T-helper 1 cell treated with Interleukin-12 subunit alpha and Interleukin-12 subunit beta and Interleukin-4 antibody, amounts not matched to agents 30 ng/mL and 1 ng/mL, for 36 hours (primary cell): ENCODE results near the gene SGMS1. TPM values are rescaled to one million over a fixed set of nuclear protein-coding genes. Genes with fewer than 3 reads are reported as not detected.
"Not testable (repeated sequence)": the region's sequence is repeated elsewhere in the genome, so short reads cannot be mapped to it uniquely, and the experiment has no call there.

Experiments
- intact Hi-C: fragments of 100-400 bp; cut with micrococcal nuclease; formaldehyde crosslinking; loops from one replicate; pipeline ENCODE4 v1.15.1; 2024
- total RNA-seq: library from RNA; stranded (reverse); gene quantifications from 2 replicates; pipeline ENCODE4 v1.2.3, GENCODE V29; 2022

The SGMS1 gene
- total RNA-seq, 1 donor from 2014 or later = 24.4 TPM

DNA sequence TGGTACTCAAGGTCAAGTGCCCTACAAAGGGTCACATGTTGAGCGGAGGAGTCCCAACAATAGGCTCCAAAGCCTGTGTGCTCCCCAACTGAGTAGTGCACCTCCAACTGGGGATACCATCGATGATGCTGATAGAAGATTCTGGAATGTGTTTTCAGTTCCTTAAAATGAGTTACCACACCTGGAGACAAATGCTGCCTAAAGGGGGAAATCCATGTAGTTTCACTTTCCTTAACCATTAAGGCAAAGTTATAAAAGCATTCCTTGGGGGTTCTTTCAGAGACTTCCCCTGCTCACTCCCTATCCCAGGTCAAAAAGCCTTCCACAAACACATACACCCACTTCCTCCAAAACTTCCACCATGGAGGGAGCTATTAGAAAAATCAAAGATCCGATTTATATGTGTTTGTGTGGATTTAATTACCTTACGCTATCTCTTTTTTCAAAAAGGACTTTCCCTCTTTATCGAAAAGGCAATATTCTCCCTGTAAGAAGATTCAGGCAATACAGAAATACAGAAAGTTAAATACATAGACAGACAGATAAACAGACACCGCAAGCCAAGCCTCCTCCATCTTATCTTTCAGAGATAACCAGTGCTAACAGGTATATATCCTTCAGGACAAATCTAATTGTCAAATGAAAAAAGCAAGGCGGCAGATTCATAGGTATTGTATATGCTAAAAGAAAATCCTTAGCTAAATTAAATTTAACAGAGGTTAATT is 236.6 kb downstream of the SGMS1 start:
- intact Hi-C loops = no loop called here

GRCh38 chr10:50385624-50386023 is 238.1 kb downstream of the SGMS1 start:
- intact Hi-C loops = no loop called here

DNA sequence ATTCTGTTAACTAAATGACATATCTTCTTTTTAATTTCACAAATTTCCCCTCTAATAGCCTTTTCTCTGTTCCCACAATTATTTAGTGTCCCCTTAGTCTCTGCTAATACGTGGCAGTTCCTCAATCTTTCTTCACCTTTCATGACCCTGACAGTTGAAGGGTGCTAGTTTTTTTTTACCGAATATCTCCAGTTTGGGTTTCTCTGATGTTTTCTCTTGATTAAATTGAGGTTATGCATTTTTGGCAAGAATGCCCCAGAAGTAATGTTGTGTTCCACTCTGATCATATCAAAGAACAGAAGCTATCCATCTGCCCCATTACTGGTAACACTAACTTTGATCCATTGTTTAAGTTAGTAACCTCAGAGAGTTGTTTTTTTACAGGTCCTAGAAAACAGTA is 238.9 kb downstream of the SGMS1 start:
- intact Hi-C loops = no loop called here

GRCh38 chr10:50384238-50384637 is 239.5 kb downstream of the SGMS1 start:
- intact Hi-C loops = no loop called here

- intact Hi-C loops = no loop called here
These were observed 241.2 kb downstream of the SGMS1 start for GRCh38 chr10:50382576-50383023.

GRCh38 chr10:50381642-50382041 is 242.1 kb downstream of the SGMS1 start:
- intact Hi-C loops = no loop called here

GRCh38 chr10:50379616-50380015 is 244.1 kb downstream of the SGMS1 start:
- intact Hi-C loops = no loop called here

- intact Hi-C loops = no loop called here
These were observed 248.0 kb downstream of the SGMS1 start for GRCh38 chr10:50375745-50376144.

DNA sequence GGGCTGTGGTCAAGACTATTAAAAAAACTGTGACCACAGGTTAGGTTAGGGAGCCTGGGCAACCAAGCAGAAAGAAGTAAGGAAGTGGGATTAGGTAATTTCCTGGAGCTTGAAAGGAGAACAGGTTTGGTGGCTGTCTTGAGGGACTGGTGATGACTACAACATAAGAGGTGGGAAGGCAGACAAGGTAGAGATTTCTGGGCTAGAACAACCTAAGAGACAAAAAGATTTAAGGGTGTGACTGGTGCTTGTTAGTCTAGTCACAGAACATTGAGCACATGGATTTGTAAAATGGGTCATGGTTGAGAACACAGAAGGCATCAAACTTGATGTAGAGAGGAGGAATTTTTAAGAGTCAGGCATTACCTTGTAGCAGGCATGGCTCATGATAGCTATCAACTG is 248.7 kb downstream of the SGMS1 start:
- intact Hi-C loops = no loop called here

GRCh38 chr10:50373821-50374501 is 249.8 kb downstream of the SGMS1 start:
- intact Hi-C loops = no loop called here

- intact Hi-C loops = no loop called here
These were observed 253.8 kb downstream of the SGMS1 start for GRCh38 chr10:50369931-50370330.

DNA sequence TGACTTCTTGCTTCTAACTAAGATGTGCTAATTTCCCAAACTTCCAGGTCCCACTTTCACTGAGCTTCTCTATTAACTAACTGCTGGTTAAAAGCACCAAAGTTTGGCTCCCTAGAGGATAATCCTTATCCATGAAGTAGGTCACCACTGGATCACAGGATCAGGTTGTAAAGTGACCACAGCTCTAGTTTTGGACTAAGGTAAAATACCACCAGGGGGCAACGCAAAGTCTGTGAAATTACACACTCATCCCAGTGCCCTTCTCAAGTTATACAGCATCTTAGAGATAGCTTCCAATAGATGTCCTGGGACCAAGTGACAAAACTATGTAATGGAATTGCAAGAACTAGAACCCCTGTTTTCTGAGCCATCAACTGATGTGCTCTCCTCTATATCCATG is 256.0 kb downstream of the SGMS1 start:
- intact Hi-C loops = loop anchor here (1.0 kb wide), 2 partner anchors 54 to 286 kb away; no protein-coding TSS in a partner anchor

- intact Hi-C loops = not testable (repeated sequence)
These were observed 257.3 kb downstream of the SGMS1 start for GRCh38 chr10:50366421-50366820.

DNA sequence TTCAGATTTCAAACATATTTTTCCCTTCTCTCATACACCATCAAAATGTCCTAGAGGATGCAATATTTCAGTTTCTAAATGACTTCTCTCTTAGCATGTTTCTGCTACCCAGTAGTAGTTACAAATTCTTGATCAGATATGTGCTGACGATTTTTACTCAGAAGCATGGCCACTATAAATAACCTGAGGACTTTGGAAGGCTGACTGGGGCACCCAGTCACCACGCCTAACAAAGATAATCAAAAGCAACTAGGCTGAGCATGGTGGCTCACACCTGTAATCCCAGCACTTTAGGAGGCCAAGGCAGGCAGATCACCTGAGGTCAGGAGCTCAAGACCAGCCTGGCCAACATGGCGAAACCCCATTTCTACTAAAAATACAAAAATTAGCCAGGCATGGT is 259.0 kb downstream of the SGMS1 start:
- intact Hi-C loops = not testable (repeated sequence)

GRCh38 chr10:50362547-50363125 is 261.1 kb downstream of the SGMS1 start:
- intact Hi-C loops = no loop called here

DNA sequence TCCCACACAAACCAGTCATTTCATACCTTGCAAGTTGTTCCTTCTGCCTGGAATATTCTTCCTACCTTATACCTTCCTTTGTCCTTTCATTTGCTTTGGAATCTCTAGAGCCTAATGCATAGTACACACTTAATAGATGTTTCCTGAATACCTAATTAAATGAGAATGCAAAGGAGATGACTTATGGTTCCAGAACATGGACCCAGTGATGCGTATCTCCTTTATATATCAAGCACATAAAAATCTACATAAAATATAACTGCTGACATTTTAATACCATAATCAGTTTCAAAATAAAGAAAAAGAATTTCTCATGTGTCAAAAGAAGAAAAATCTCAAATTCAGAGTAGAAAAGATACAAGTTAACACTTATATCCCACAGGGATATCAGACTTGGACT is 261.8 kb downstream of the SGMS1 start:
- intact Hi-C loops = no loop called here

GRCh38 chr10:50360077-50360850 is 263.5 kb downstream of the SGMS1 start:
- intact Hi-C loops = no loop called here

- intact Hi-C loops = no loop called here
These were observed 264.6 kb downstream of the SGMS1 start for GRCh38 chr10:50358925-50359687.

DNA sequence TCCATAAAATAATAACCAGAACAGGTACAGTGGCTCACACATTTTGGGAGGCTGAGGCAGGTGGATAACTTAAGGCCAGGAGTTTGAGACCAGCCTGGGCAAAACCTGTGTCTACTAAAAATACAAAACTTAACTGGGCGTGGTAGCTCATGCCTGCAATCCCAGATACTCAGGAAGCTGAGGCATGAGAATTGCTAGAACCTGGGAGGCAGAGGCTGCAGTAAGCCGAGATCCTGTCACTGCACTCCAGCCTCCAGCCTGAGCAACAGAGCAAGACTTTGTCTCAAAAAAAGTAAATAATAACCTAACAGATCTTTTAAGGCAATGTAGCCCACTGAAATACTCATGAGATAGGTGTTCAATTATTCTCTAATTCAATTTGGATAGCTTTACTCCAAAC is 265.3 kb downstream of the SGMS1 start:
- intact Hi-C loops = no loop called here

GRCh38 chr10:50356481-50356832 is 267.3 kb downstream of the SGMS1 start:
- intact Hi-C loops = not testable (repeated sequence)
